BE2C (cell line): ENCODE measurements around the gene VAV3.

Source experiments
- DNase-seq: peaks from one replicate; pipeline ENCODE4 v3.0.0-alpha.2; 2020
- H3K27me3 ChIP-seq: fragments of 250-450 bp; sonication (Bioruptor Pico); 2 replicates; pipeline ENCODE4 v1.5.1; 2020; ENCODE audit warnings: mild to moderate bottlenecking
- H3K36me3 ChIP-seq: fragments of 250-450 bp; sonication (Bioruptor Pico); 2 replicates; pipeline ENCODE4 v1.5.1; 2020; ENCODE audit warnings: mild to moderate bottlenecking
- H3K4me1 ChIP-seq: fragments of 250-450 bp; sonication (Bioruptor Pico); 2 replicates; pipeline ENCODE4 v1.5.1; 2020
- H3K4me3 ChIP-seq: 2 replicates; pipeline ENCODE4 v1.5.1; 2011; ENCODE audit warnings: low read depth, low read length
- H3K9me3 ChIP-seq: fragments of 250-450 bp; sonication (Bioruptor Pico); 2 replicates; pipeline ENCODE4 v1.5.1; 2020
- CTCF ChIP-seq: IDR thresholded peaks from 2 replicates; pipeline ENCODE4 v1.5.1; 2012; ENCODE audit warnings: mild to moderate bottlenecking, low read depth, low read length

The VAV3 gene

GRCh38 chr1:107597290-107597689 is 367.7 kb downstream of the VAV3 start:
- no peaks in the 10 kb centered on the region for H3K36me3 ChIP-seq
- TF ChIP-seq CTCF = no peak
- no peak for DNase-seq

GRCh38 chr1:107594536-107594935 is 370.4 kb downstream of the VAV3 start:
- no peaks in the 10 kb centered on the region for H3K27me3 ChIP-seq
- H3K36me3 ChIP-seq = no peaks in the 10 kb centered on the region
- no peaks in the 10 kb centered on the region for H3K4me1 ChIP-seq
- TF ChIP-seq CTCF = no peak
- DNase-seq = no peak
- H3K4me3 ChIP-seq = no peak overlapping the region
- H3K9me3 ChIP-seq = no peaks in the 10 kb centered on the region

More at GRCh38 chr1:107597290-107597689, 367.7 kb downstream of the VAV3 start:
- no peaks in the 10 kb centered on the region for H3K27me3 ChIP-seq
- no peak overlapping the region for H3K4me3 ChIP-seq
- H3K9me3 ChIP-seq = no peaks in the 10 kb centered on the region
- H3K4me1 ChIP-seq = no peaks in the 10 kb centered on the region

- Histone ChIP-seq H3K27me3 (no peaks in the 10 kb centered on the region), H3K4me3 (no peak overlapping the region), H3K36me3 (no peaks in the 10 kb centered on the region), H3K9me3 (no peaks in the 10 kb centered on the region), H3K4me1 (no peaks in the 10 kb centered on the region)
- DNase-seq = no peak
- no peak for TF ChIP-seq CTCF
Measured at GRCh38 chr1:107593501-107594209, 371.3 kb downstream of the VAV3 start.

- H3K9me3 ChIP-seq = no peaks in the 10 kb centered on the region
- H3K27me3 ChIP-seq = no peaks in the 10 kb centered on the region
- no peak for TF ChIP-seq CTCF
- no peaks in the 10 kb centered on the region for H3K36me3 ChIP-seq
- no peaks in the 10 kb centered on the region for H3K4me1 ChIP-seq
- no peak overlapping the region for H3K4me3 ChIP-seq
- no peak for DNase-seq
Measured at GRCh38 chr1:107590900-107591622, 373.9 kb downstream of the VAV3 start.

GRCh38 chr1:107590087-107590486 is 374.9 kb downstream of the VAV3 start:
- Histone ChIP-seq H3K9me3 (no peaks in the 10 kb centered on the region), H3K4me1 (no peaks in the 10 kb centered on the region), H3K36me3 (no peaks in the 10 kb centered on the region), H3K27me3 (no peaks in the 10 kb centered on the region), H3K4me3 (no peak overlapping the region)
- DNase-seq = no peak
- no peak for TF ChIP-seq CTCF

GRCh38 chr1:107588321-107588720 is 376.7 kb downstream of the VAV3 start:
- TF ChIP-seq CTCF = no peak
- H3K4me3 ChIP-seq = no peak overlapping the region
- H3K27me3 ChIP-seq = no peaks in the 10 kb centered on the region
- no peaks in the 10 kb centered on the region for H3K4me1 ChIP-seq
- H3K36me3 ChIP-seq = no peaks in the 10 kb centered on the region
- no peak for DNase-seq
- H3K9me3 ChIP-seq = no peaks in the 10 kb centered on the region
